ENCODE measurements around the gene NUDT8.

DNA sequence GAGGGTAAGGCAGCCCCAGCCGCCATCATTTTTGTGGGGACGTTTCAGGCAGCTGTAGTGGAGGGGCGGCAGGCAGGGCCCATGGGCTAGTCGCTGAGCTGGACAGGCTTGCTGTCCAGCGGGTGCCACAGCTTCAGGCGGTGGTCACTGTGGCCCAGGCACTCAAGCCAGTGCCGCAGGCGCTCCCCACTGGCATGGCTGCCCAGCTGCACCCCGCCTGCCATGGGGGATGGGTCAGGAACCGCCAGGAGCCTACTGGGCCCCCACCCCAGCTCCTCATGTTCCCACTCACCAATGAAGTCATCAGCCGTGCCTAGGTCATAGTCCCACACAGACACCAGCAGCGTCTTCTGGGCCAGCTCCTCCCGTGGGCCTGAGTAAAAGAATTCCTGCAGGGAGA is 17.0 kb downstream of the NUDT8 start:
- no peak for TF ChIP-seq EZH2 (IDR thresholded peaks at IDR 0.05; ENCODE audit: insufficient read depth, poor library complexity, severe bottlenecking)
- TF ChIP-seq EZH2phosphoT487 (IDR thresholded peaks at IDR 0.05; ENCODE audit: insufficient read depth, low read depth), result no peak
